ENCODE results near the gene NOS1AP. TPM values are rescaled to one million over a fixed set of nuclear protein-coding genes. Genes with fewer than 3 reads are reported as not detected.

Gene NOS1AP
- total and polyA plus RNA-seq, 2 experiments from 2014 or later = 5.8 to 6.6 TPM

GRCh38 chr1:162192306-162192678 is 122.8 kb downstream of the NOS1AP start:
- H3K36me3 Mint-ChIP-seq (ENCODE audit: low read depth) = no peaks in the 10 kb centered on the region
- Histone ChIP-seq H3K4me3 (no peak overlapping the region), H3K4me2 (no peak overlapping the region), H3K4me1 (ENCODE audit: insufficient read depth) (peaks cover 18% of the 10 kb centered on the region), H4K20me1 (replicated peaks; ENCODE audit: insufficient read depth) (no peaks in the 10 kb centered on the region; the same call in 1 of the 2 replicates), H2AFZ (no peak overlapping the region), H3K79me2 (replicated peaks; ENCODE audit: insufficient read depth) (peaks cover 41% of the 10 kb centered on the region), H3K9me2 (ENCODE audit: insufficient read depth) (peaks cover 7% of the 10 kb centered on the region; the same call in 1 of the 2 replicates), H3K27ac (ENCODE audit: low read depth) (no peak overlapping the region), H3F3A (replicated peaks; ENCODE audit: low read depth) (no peaks in the 10 kb centered on the region), H3K36me3 (ENCODE audit: insufficient read depth) (no peaks in the 10 kb centered on the region), H3K27me3 (ENCODE audit: insufficient read depth) (no peaks in the 10 kb centered on the region)
- no peak for ATAC-seq
- H3K4me1 Mint-ChIP-seq = peaks cover 54% of the 10 kb centered on the region
- TF ChIP-seq, protein P1, sequence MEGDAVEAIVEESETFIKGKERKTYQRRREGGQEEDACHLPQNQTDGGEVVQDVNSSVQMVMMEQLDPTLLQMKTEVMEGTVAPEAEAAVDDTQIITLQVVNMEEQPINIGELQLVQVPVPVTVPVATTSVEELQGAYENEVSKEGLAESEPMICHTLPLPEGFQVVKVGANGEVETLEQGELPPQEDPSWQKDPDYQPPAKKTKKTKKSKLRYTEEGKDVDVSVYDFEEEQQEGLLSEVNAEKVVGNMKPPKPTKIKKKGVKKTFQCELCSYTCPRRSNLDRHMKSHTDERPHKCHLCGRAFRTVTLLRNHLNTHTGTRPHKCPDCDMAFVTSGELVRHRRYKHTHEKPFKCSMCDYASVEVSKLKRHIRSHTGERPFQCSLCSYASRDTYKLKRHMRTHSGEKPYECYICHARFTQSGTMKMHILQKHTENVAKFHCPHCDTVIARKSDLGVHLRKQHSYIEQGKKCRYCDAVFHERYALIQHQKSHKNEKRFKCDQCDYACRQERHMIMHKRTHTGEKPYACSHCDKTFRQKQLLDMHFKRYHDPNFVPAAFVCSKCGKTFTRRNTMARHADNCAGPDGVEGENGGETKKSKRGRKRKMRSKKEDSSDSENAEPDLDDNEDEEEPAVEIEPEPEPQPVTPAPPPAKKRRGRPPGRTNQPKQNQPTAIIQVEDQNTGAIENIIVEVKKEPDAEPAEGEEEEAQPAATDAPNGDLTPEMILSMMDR (conservative IDR thresholded peaks at IDR 0.05; ENCODE audit: low read depth in 2 of 2) = no peak
- TF ChIP-seq, protein P2, sequence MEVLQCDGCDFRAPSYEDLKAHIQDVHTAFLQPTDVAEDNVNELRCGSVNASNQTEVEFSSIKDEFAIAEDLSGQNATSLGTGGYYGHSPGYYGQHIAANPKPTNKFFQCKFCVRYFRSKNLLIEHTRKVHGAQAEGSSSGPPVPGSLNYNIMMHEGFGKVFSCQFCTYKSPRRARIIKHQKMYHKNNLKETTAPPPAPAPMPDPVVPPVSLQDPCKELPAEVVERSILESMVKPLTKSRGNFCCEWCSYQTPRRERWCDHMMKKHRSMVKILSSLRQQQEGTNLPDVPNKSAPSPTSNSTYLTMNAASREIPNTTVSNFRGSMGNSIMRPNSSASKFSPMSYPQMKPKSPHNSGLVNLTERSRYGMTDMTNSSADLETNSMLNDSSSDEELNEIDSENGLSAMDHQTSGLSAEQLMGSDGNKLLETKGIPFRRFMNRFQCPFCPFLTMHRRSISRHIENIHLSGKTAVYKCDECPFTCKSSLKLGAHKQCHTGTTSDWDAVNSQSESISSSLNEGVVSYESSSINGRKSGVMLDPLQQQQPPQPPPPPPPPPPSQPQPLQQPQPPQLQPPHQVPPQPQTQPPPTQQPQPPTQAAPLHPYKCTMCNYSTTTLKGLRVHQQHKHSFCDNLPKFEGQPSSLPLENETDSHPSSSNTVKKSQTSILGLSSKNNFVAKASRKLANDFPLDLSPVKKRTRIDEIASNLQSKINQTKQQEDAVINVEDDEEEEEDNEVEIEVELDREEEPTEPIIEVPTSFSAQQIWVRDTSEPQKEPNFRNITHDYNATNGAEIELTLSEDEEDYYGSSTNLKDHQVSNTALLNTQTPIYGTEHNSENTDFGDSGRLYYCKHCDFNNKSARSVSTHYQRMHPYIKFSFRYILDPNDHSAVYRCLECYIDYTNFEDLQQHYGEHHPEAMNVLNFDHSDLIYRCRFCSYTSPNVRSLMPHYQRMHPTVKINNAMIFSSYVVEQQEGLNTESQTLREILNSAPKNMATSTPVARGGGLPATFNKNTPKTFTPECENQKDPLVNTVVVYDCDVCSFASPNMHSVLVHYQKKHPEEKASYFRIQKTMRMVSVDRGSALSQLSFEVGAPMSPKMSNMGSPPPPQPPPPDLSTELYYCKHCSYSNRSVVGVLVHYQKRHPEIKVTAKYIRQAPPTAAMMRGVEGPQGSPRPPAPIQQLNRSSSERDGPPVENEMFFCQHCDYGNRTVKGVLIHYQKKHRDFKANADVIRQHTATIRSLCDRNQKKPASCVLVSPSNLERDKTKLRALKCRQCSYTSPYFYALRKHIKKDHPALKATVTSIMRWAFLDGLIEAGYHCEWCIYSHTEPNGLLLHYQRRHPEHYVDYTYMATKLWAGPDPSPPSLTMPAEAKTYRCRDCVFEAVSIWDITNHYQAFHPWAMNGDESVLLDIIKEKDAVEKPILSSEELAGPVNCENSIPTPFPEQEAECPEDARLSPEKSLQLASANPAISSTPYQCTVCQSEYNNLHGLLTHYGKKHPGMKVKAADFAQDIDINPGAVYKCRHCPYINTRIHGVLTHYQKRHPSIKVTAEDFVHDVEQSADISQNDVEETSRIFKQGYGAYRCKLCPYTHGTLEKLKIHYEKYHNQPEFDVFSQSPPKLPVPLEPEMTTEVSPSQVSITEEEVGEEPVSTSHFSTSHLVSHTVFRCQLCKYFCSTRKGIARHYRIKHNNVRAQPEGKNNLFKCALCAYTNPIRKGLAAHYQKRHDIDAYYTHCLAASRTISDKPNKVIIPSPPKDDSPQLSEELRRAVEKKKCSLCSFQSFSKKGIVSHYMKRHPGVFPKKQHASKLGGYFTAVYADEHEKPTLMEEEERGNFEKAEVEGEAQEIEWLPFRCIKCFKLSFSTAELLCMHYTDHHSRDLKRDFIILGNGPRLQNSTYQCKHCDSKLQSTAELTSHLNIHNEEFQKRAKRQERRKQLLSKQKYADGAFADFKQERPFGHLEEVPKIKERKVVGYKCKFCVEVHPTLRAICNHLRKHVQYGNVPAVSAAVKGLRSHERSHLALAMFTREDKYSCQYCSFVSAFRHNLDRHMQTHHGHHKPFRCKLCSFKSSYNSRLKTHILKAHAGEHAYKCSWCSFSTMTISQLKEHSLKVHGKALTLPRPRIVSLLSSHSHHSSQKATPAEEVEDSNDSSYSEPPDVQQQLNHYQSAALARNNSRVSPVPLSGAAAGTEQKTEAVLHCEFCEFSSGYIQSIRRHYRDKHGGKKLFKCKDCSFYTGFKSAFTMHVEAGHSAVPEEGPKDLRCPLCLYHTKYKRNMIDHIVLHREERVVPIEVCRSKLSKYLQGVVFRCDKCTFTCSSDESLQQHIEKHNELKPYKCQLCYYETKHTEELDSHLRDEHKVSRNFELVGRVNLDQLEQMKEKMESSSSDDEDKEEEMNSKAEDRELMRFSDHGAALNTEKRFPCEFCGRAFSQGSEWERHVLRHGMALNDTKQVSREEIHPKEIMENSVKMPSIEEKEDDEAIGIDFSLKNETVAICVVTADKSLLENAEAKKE (CRISPR knock-in tag; IDR thresholded peaks at IDR 0.05) = no peak
- TF ChIP-seq JUNB (IDR thresholded peaks at IDR 0.05; ENCODE audit: unreplicated experiment) (no peak), CREB1 (CRISPR knock-in tag; IDR thresholded peaks at IDR 0.05; ENCODE audit: low read depth) (no peak), STAT1 (IDR thresholded peaks at IDR 0.05; ENCODE audit: unreplicated experiment) (no peak), ETS1 (IDR thresholded peaks at IDR 0.05) (no peak), NANOG (IDR thresholded peaks at IDR 0.05; ENCODE audit: borderline replicate concordance) (no peak), REST (IDR thresholded peaks at IDR 0.05; ENCODE audit: unreplicated experiment) (no peak), EZH2 (IDR thresholded peaks at IDR 0.05; ENCODE audit: low read depth, unreplicated experiment) (no peak), ZNF114 (CRISPR knock-in tag; IDR thresholded peaks at IDR 0.05) (no peak), ZNF331 (CRISPR knock-in tag; IDR thresholded peaks at IDR 0.05; ENCODE audit: low read depth) (no peak), POLR2AphosphoS5 (IDR thresholded peaks at IDR 0.05; ENCODE audit: low read depth) (no peak), EZH2phosphoT487 (IDR thresholded peaks at IDR 0.05; ENCODE audit: unreplicated experiment) (no peak)
- no peak overlapping the region; the same call in 2 of the 3 replicates for H3K4me3 Mint-ChIP-seq
- no peaks in the 10 kb centered on the region; the same call in 2 of the 3 replicates for H3K9me3 Mint-ChIP-seq
- H3K27me3 Mint-ChIP-seq (ENCODE audit: insufficient read depth, low read depth, poor library complexity) = peaks cover 6% of the 10 kb centered on the region
- DNase-seq (ENCODE audit: low spot score) = no peak
- H3K27ac Mint-ChIP-seq = no peak overlapping the region
